Lung (tissue), 12 donors: ENCODE measurements around the gene L3MBTL4. TPM values are rescaled to one million over a fixed set of nuclear protein-coding genes. Genes with fewer than 3 reads are reported as not detected.
A peak's percentile ranks its signal among the peaks of the same experiment; 100 is the strongest.

Experiments
- ATAC-seq: fragments of 200-7000 bp; cut with Tn5 transposase; one replicate; pipeline ENCODE4 v1.9.1; 2020; ENCODE audit warnings: moderate number of reproducible peaks; ENCODE audit not compliant: insufficient read depth, low FRiP score
- DNase-seq, 3 donors: peaks; one replicate each; pipeline ENCODE4 v3.0.0-alpha.2; 2013 to 2017
- H3K27ac ChIP-seq, 2 donors: one replicate each; pipeline ENCODE4 v1.5.1; 2013; ENCODE audit warnings: mild to moderate bottlenecking in 2 of 2, moderate library complexity in 2 of 2, control low read depth in 1 of 2, inconsistent platforms in 1 of 2, low read depth in 1 of 2, low read length in 1 of 2
- H3K27me3 ChIP-seq, 3 donors: one replicate each; pipeline ENCODE4 v1.5.1; 2013; ENCODE audit warnings: low read length in 2 of 3; ENCODE audit not compliant: control insufficient read depth in 3 of 3, insufficient read depth in 3 of 3
- H3K36me3 ChIP-seq, 4 donors: one replicate each; pipeline ENCODE4 v1.5.1; 2013; ENCODE audit warnings: low read length in 4 of 4, mild to moderate bottlenecking in 1 of 4, moderate library complexity in 1 of 4; ENCODE audit not compliant: control insufficient read depth in 4 of 4, insufficient read depth in 4 of 4
- H3K4me1 ChIP-seq, 5 donors: one replicate each; pipeline ENCODE4 v1.5.1; 2013; ENCODE audit warnings: low read length in 5 of 5, mild to moderate bottlenecking in 2 of 5, moderate library complexity in 1 of 5; ENCODE audit not compliant: control insufficient read depth in 5 of 5, insufficient read depth in 5 of 5
- H3K4me3 ChIP-seq: one replicate; pipeline ENCODE4 v1.5.1; 2013; ENCODE audit warnings: mild to moderate bottlenecking, control low read depth, moderate library complexity
- H3K9ac ChIP-seq, 2 donors: one replicate each; pipeline ENCODE4 v1.5.1; 2013; ENCODE audit warnings: low read length in 2 of 2, control low read depth in 1 of 2; ENCODE audit not compliant: insufficient read depth in 1 of 2
- H3K9me3 ChIP-seq, 4 donors: one replicate each; pipeline ENCODE4 v1.5.1; 2013; ENCODE audit warnings: low read length in 3 of 4, mild to moderate bottlenecking in 1 of 4, moderate library complexity in 1 of 4; ENCODE audit not compliant: control insufficient read depth in 4 of 4, insufficient read depth in 3 of 4
- CTCF ChIP-seq: IDR thresholded peaks from 2 replicates; pipeline ENCODE4 v1.5.1; 2012; ENCODE audit warnings: mild to moderate bottlenecking; ENCODE audit errors: control extremely low read depth, extremely low read depth
- WGBS, 2 donors: extraction: QIAGEN DNeasy Blood & Tissue Kit; methylation state at CpG; one replicate each; pipeline ENCODE4 v1.1.7; 2013; 5-methylcytosine and 5-hydroxymethylcytosine counted together
- polyA plus RNA-seq, 2 donors: library from polyadenylated mRNA; stranded (reverse); fragments of 200-250 nt; gene quantifications; one replicate each; pipeline ENCODE4 v1.2.1, GENCODE V29; 2013
- total RNA-seq, 2 donors: library from RNA; depleted of rRNA in 1 of 2; stranded (reverse); fragments of >200 nt in 1 of 2; gene quantifications; one replicate each; pipeline ENCODE4 v1.2.1, GENCODE V29; 2014 to 2021
- donor health status: control.
- donor health status: control.
- donor health status: Bipolar disorder and iron deficiency.
- donor health status: healthy.
- donor health status: DM: yes; HTN: yes; CAD: no.

The L3MBTL4 gene
- total and polyA plus RNA-seq, 4 donors = 2.8 to 16.8 (median 9.9) TPM

GRCh38 chr18:6404834-6405233 lies 9.9 kb downstream of the L3MBTL4 start:
- Histone ChIP-seq H3K4me1 (peaks cover 0 to 16% (median 0%) of the 10 kb centered on the region in 5 donors), H3K9ac (no peak overlapping the region), H3K27me3 (no peaks in the 10 kb centered on the region), H3K36me3 (no peaks in the 10 kb centered on the region), H3K27ac (no peak overlapping the region), H3K4me3 (no peak overlapping the region), H3K9me3 (no peaks in the 10 kb centered on the region)
- 88 to 90% methylated on average over 5 of the region's 5 CpGs for WGBS, 2 donors
- ATAC-seq (no peak), DNase-seq (no peak)
- no peak for TF ChIP-seq CTCF

DNA sequence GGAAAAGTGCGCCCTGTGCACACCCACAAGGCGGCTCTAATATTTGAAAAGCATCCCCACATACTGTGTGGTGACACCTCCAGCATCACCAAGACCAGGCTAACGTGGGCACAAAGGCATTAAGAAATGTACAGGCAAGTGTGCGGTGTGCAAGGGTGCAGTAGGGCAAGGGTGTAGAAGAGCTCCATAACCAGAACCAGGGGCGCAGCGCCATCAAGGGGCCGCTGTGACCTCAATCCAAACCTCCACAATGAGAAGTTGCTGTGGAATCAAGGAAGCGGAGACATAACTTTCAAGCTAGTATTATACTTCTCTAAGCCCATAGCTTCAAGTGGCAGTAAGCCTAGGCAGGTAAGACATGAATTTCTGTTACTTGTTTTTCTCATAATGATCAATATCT lies 13.0 kb downstream of the L3MBTL4 start:
- H3K36me3 ChIP-seq = no peaks in the 10 kb centered on the region
- peak; percentile 22 to 31 (median 24) for DNase-seq
- H3K4me3 ChIP-seq = no peak overlapping the region
- no peak for TF ChIP-seq CTCF
- no peak overlapping the region for H3K27ac ChIP-seq
- no peak overlapping the region for H3K9ac ChIP-seq
- H3K9me3 ChIP-seq = no peaks in the 10 kb centered on the region
- H3K27me3 ChIP-seq = no peaks in the 10 kb centered on the region
- 71 to 82% methylated on average over 8 of the region's 8 CpGs for WGBS, 2 donors
- H3K4me1 ChIP-seq = peaks cover 0 to 13% (median 6%) of the 10 kb centered on the region in 5 donors
- ATAC-seq = no peak

GRCh38 chr18:6399776-6400175 lies 14.9 kb downstream of the L3MBTL4 start:
- ATAC-seq (no peak), DNase-seq (no peak)
- H3K4me3 ChIP-seq = no peak overlapping the region
- WGBS, 2 donors = 77 to 85% methylated on average over 1 of the region's 1 CpG
- H3K4me1 ChIP-seq = peaks cover 0 to 7% (median 0%) of the 10 kb centered on the region in 5 donors
- H3K36me3 ChIP-seq = no peaks in the 10 kb centered on the region
- H3K27ac ChIP-seq = no peak overlapping the region
- no peak overlapping the region for H3K9ac ChIP-seq
- no peaks in the 10 kb centered on the region for H3K9me3 ChIP-seq
- H3K27me3 ChIP-seq = no peaks in the 10 kb centered on the region
- TF ChIP-seq CTCF = no peak

DNA sequence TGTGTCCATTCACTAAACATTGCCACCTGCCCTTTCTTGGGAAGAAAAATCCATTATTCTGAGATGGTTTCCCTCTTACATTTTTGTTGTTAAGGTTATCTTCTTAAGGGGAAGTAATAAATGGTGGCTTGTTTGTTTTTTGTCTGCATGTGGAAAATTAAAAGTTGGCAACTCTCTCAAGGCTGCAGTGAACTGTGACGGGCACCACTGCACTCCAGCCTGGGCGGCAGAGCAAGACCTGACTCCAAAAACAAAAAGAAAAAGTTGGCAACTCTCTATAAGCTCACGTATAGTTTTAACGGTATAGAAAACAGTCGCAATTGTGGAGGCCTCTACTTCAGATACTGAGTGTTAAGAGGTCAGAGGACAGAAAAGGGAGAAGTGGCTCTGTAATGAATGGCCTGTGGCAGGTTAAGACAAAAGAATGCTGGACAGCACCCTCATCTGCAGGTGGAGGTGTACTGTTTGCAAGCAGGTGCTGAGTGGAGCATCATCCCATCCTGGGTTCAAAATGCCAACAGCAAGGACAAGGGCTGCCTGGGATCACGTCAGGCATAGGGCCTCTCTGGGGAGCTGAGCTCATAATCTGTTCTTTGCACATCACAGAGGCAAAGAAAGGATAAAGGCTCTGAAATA lies 16.7 kb downstream of the L3MBTL4 start:
- H3K4me3 ChIP-seq = no peak overlapping the region

More for the DNA sequence above, 16.7 kb downstream of the L3MBTL4 start:
- Histone ChIP-seq H3K27ac (no peak overlapping the region), H3K27me3 (no peaks in the 10 kb centered on the region), H3K9ac (no peak overlapping the region), H3K36me3 (no peaks in the 10 kb centered on the region), H3K4me1 (peaks cover 0 to 7% (median 0%) of the 10 kb centered on the region in 5 donors), H3K9me3 (peaks cover 0 to 5% (median 0%) of the 10 kb centered on the region in 4 donors)
- ATAC-seq = no peak
- DNase-seq = no peak
- WGBS, 2 donors = 82 to 87% methylated on average over 6 of the region's 6 CpGs
- no peak for TF ChIP-seq CTCF
